HepG2 (cell line): ENCODE data around the gene TIMM23. TPM values are rescaled to one million over a fixed set of nuclear protein-coding genes. Genes with fewer than 3 reads are reported as not detected.

Experiments used
- BORCS8-MEF2B ChIP-seq: sonication (generic); formaldehyde crosslinking; IDR thresholded peaks from 2 replicates; pipeline ENCODE4 v1.8.0; 2022; ENCODE audit warnings: mild to moderate bottlenecking, missing genetic modification reagents
- EP300 ChIP-seq, 3 experiments: sonication (generic) in 1 of 3; formaldehyde crosslinking in 1 of 3; IDR thresholded peaks; 2 replicates each; pipeline versions ENCODE4 v1.5.1 to v1.6.1; 2011 to 2020; ENCODE audit warnings: low read depth in 2 of 3, low read length in 2 of 3, borderline replicate concordance in 1 of 3, improper control_type of control experiment in 1 of 3, mild to moderate bottlenecking in 1 of 3, missing genetic modification reagents in 1 of 3, moderate library complexity in 1 of 3
- PRMT3 ChIP-seq: sonication (generic); formaldehyde crosslinking; IDR thresholded peaks from 2 replicates; pipeline ENCODE4 v1.8.1; 2022; ENCODE audit warnings: low read depth, mild to moderate bottlenecking, moderate library complexity, missing genetic modification reagents, borderline replicate concordance
- SOX5 ChIP-seq: IDR thresholded peaks from 2 replicates; pipeline ENCODE4 v1.6.1; 2016; ENCODE audit warnings: borderline replicate concordance
- ZBED4 ChIP-seq: sonication (generic); formaldehyde crosslinking; IDR thresholded peaks from 2 replicates; pipeline ENCODE4 v1.4.0; 2020; ENCODE audit warnings: missing genetic modification reagents, borderline replicate concordance
- ZBTB7A ChIP-seq: sonication (generic); formaldehyde crosslinking; IDR thresholded peaks from 2 replicates; pipeline ENCODE4 v1.8.0; 2022; ENCODE audit warnings: mild to moderate bottlenecking, missing genetic modification reagents
- ZNF18 ChIP-seq: sonication (generic); formaldehyde crosslinking; IDR thresholded peaks from 2 replicates; pipeline ENCODE4 v1.8.0; 2022; ENCODE audit warnings: mild to moderate bottlenecking, missing genetic modification reagents; ENCODE audit not compliant: insufficient replicate concordance
- ZNF33B ChIP-seq: sonication (generic); formaldehyde crosslinking; IDR thresholded peaks from 2 replicates; pipeline ENCODE4 v1.5.1; 2020; ENCODE audit warnings: mild to moderate bottlenecking, missing genetic modification reagents
- ZNF652 ChIP-seq: IDR thresholded peaks from 2 replicates; pipeline ENCODE4 v1.6.1; 2016; ENCODE audit warnings: low read depth, borderline replicate concordance
- ZNF674 ChIP-seq: sonication (generic); formaldehyde crosslinking; IDR thresholded peaks from 2 replicates; pipeline ENCODE4 v1.5.0; 2020; ENCODE audit warnings: low read depth, mild to moderate bottlenecking, missing genetic modification reagents
- ZNF687 ChIP-seq: sonication (generic); formaldehyde crosslinking; IDR thresholded peaks from 2 replicates; pipeline ENCODE4 v1.5.1; 2020; ENCODE audit warnings: mild to moderate bottlenecking, missing genetic modification reagents, moderate library complexity
- ZNF790 ChIP-seq: sonication (generic); formaldehyde crosslinking; IDR thresholded peaks from 2 replicates; pipeline ENCODE4 v1.8.0; 2022; ENCODE audit warnings: missing genetic modification reagents, mild to moderate bottlenecking, borderline replicate concordance
- polyA plus RNA-seq, 8 experiments: library from polyadenylated mRNA; depleted of rRNA in 3 of 8; stranded (reverse) in 7 of 8; unstranded in 1 of 8; fragments of >200 nt; fragmentation: Illumina TruSeq in 4 of 8; extraction: Trizol in 4 of 8; gene quantifications; 2 replicates each; pipeline versions ENCODE4 v1.2.1 to v1.2.3, GENCODE V29; 2011 to 2016; ENCODE audit warnings: low read depth in 4 of 8, missing spikeins in 1 of 8, mixed read lengths in 1 of 8; ENCODE audit not compliant: insufficient read depth in 1 of 8
- total RNA-seq, 5 experiments: library from RNA; depleted of rRNA; stranded (reverse); fragments of >200 nt; fragmentation: Illumina TruSeq; extraction: Trizol; gene quantifications; 2 replicates each; pipeline ENCODE4 v1.2.3, GENCODE V29; 2016; ENCODE audit warnings: low read depth in 1 of 5
- TF ChIP-seq, protein P1 (sequence below): sonication (generic); formaldehyde crosslinking; IDR thresholded peaks from 2 replicates; pipeline ENCODE4 v1.5.1; 2020; ENCODE audit warnings: missing genetic modification reagents, mild to moderate bottlenecking, borderline replicate concordance
- TF ChIP-seq, protein P2 (sequence below): sonication (generic); formaldehyde crosslinking; conservative IDR thresholded peaks from 2 replicates; pipeline ENCODE4 v1.5.0; 2020; ENCODE audit warnings: missing genetic modification reagents

The TIMM23 gene
- total and polyA plus RNA-seq, 2 of the 13 experiments (the other 11 are each of a cell fraction or from before 2014, with no cell fraction given): 80.2 to 98.6 TPM

GRCh38 chr10:46030091-46030937, 58.0 kb downstream of the TIMM23 start, which contains the start of gene NCOA4 (continued):
- TF ChIP-seq, protein P1, sequence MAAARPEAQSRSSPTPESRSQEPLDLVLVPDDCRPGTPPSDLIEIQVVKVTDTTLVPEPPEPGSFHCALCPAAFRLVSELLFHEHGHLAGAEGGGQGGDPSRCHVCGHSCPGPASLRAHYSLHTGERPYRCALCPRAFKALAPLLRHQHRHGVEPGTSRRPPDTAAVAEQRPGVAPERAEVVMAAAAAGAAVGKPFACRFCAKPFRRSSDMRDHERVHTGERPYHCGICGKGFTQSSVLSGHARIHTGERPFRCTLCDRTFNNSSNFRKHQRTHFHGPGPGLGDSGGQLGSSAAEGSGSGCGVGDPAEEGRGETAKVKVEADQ (CRISPR knock-in tag): peak; percentile 93
- TF ChIP-seq, protein P2, sequence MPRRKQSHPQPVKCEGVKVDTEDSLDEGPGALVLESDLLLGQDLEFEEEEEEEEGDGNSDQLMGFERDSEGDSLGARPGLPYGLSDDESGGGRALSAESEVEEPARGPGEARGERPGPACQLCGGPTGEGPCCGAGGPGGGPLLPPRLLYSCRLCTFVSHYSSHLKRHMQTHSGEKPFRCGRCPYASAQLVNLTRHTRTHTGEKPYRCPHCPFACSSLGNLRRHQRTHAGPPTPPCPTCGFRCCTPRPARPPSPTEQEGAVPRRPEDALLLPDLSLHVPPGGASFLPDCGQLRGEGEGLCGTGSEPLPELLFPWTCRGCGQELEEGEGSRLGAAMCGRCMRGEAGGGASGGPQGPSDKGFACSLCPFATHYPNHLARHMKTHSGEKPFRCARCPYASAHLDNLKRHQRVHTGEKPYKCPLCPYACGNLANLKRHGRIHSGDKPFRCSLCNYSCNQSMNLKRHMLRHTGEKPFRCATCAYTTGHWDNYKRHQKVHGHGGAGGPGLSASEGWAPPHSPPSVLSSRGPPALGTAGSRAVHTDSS: no peak
- peak; percentile 44; the same call in 1 of the 2 replicates for TF ChIP-seq ZBED4 (CRISPR knock-in tag)
- peak; percentile 12; the same call in 1 of the 2 replicates for TF ChIP-seq ZNF652 (CRISPR knock-in tag)
- no peak for TF ChIP-seq PRMT3
- peak; percentile 90 for TF ChIP-seq ZNF687 (CRISPR knock-in tag)
- TF ChIP-seq EP300 (IDR thresholded peaks at IDR 0.05; ENCODE audit: low read depth in 2 of 2, low read length in 2 of 2): 0 out of 4 replicates have a peak, but pooled peaks of 1 of the 2 experiments have one; percentile 6
- no peak for TF ChIP-seq EP300 (CRISPR knock-in tag; IDR thresholded peaks at IDR 0.05; ENCODE audit: borderline replicate concordance)
- TF ChIP-seq SOX5 (CRISPR knock-in tag): peak; percentile 61
- TF ChIP-seq BORCS8-MEF2B: no peak
- 0 out of 2 replicates have a peak, but pooled peaks have one; percentile 26 for TF ChIP-seq ZNF33B (CRISPR knock-in tag)
- no peak for TF ChIP-seq ZNF674
- peak; percentile 38; the same call in 1 of the 2 replicates for TF ChIP-seq ZBTB7A
- peak; percentile 67 for TF ChIP-seq ZNF18 (CRISPR knock-in tag)
- peak; percentile 87; the same call in 1 of the 2 replicates for TF ChIP-seq ZNF790 (CRISPR knock-in tag)
